ENCODE measurements around the gene SCAF8.

DNA sequence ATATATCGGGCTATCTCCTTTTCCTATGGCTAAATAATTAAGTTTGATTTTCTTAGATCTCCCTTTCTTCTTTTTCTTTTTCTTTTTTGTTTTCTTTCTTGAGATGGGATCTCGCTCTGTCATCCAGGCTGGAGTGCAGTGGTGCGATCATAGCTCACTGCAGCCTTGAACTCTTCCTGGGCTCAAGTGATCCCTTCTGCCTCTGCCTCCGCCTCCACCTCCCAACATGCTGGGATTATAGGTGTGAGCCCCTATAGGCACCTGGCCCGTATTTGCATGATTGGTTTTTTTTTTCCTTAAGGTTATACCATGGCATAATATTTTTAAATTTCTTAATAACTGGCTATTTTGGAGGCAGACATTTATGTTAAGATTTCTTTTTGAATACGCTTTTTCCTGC lies 106.3 kb downstream of the SCAF8 start:
- TF ChIP-seq, protein P1, sequence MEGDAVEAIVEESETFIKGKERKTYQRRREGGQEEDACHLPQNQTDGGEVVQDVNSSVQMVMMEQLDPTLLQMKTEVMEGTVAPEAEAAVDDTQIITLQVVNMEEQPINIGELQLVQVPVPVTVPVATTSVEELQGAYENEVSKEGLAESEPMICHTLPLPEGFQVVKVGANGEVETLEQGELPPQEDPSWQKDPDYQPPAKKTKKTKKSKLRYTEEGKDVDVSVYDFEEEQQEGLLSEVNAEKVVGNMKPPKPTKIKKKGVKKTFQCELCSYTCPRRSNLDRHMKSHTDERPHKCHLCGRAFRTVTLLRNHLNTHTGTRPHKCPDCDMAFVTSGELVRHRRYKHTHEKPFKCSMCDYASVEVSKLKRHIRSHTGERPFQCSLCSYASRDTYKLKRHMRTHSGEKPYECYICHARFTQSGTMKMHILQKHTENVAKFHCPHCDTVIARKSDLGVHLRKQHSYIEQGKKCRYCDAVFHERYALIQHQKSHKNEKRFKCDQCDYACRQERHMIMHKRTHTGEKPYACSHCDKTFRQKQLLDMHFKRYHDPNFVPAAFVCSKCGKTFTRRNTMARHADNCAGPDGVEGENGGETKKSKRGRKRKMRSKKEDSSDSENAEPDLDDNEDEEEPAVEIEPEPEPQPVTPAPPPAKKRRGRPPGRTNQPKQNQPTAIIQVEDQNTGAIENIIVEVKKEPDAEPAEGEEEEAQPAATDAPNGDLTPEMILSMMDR (IDR thresholded peaks at IDR 0.05; ENCODE audit: poor library complexity) = no peak
- no peak for TF ChIP-seq EZH2 (IDR thresholded peaks at IDR 0.05; ENCODE audit: borderline replicate concordance)
- no peak for TF ChIP-seq EZH2phosphoT487 (IDR thresholded peaks at IDR 0.05; ENCODE audit: low read depth, severe bottlenecking, unreplicated experiment)

Data from hepatocyte (in vitro differentiated cells).